DND-41 (cell line): ENCODE data around the gene SENP2.

Experiments
- ATAC-seq: fragments of 200-7000 bp; cut with Tn5 transposase; 3 replicates; pipeline ENCODE4 v1.9.1; 2021; ENCODE audit warnings: low read depth; ENCODE audit not compliant: insufficient read depth
- DNase-seq: peaks from one replicate; pipeline ENCODE4 v3.0.0-alpha.2; 2020
- H2AFZ ChIP-seq: 2 replicates; pipeline ENCODE4 v1.6.0; 2012; ENCODE audit warnings: low read depth, low read length
- H3K27ac ChIP-seq: 2 replicates; pipeline ENCODE4 v1.5.1; 2012; ENCODE audit warnings: low read length, inconsistent platforms
- H3K27me3 ChIP-seq: fragments of 200-600 bp; sonication (generic); 2 replicates; pipeline ENCODE4 v1.6.0; 2012; ENCODE audit warnings: low read length, mild to moderate bottlenecking, inconsistent platforms; ENCODE audit not compliant: insufficient read depth, poor library complexity
- H3K36me3 ChIP-seq: 2 replicates; pipeline ENCODE4 v1.5.1; 2012; ENCODE audit warnings: low read length, inconsistent platforms; ENCODE audit not compliant: insufficient read depth
- H3K4me1 ChIP-seq: 2 replicates; pipeline ENCODE4 v1.5.1; 2012; ENCODE audit warnings: mild to moderate bottlenecking, low read length; ENCODE audit not compliant: insufficient read depth
- H3K4me2 ChIP-seq: 2 replicates; pipeline ENCODE4 v1.6.0; 2012; ENCODE audit warnings: mild to moderate bottlenecking, moderate library complexity, low read length, inconsistent platforms; ENCODE audit not compliant: insufficient read depth
- H3K4me3 ChIP-seq, 2 experiments: fragments of 200-600 bp in 1 of 2; shearing (Covaris generic) in 1 of 2; 2 replicates each; pipeline ENCODE4 v1.5.1; 2012 to 2016; ENCODE audit warnings: inconsistent platforms in 2 of 2, low read length in 2 of 2, mild to moderate bottlenecking in 2 of 2, low read depth in 1 of 2, moderate library complexity in 1 of 2
- H3K79me2 ChIP-seq: 2 replicates; pipeline ENCODE4 v1.6.0; 2012; ENCODE audit warnings: low read length, inconsistent platforms; ENCODE audit not compliant: insufficient read depth
- H3K9ac ChIP-seq: 2 replicates; pipeline ENCODE4 v1.6.0; 2012; ENCODE audit warnings: low read depth, mild to moderate bottlenecking, inconsistent platforms, low read length, moderate library complexity
- H3K9me3 ChIP-seq: 2 replicates; pipeline ENCODE4 v1.5.1; 2012; ENCODE audit warnings: low read length, moderate library complexity, mild to moderate bottlenecking, inconsistent platforms; ENCODE audit not compliant: insufficient read depth, severe bottlenecking
- H4K20me1 ChIP-seq: 2 replicates; pipeline ENCODE4 v1.6.0; 2012; ENCODE audit warnings: low read length; ENCODE audit not compliant: insufficient read depth
- CTCF ChIP-seq: IDR thresholded peaks from 2 replicates; pipeline ENCODE4 v1.5.1; 2012; ENCODE audit warnings: borderline replicate concordance, low read length, moderate library complexity, mild to moderate bottlenecking; ENCODE audit not compliant: poor library complexity, severe bottlenecking; ENCODE audit errors: extremely low read depth
- EZH2 ChIP-seq: IDR thresholded peaks from 3 replicates; pipeline ENCODE4 v1.6.1; 2012; ENCODE audit warnings: borderline replicate concordance, low read depth, mild to moderate bottlenecking, moderate library complexity, low read length, inconsistent platforms; ENCODE audit not compliant: severe bottlenecking

Gene SENP2

GRCh38 chr3:185585859-185586685, at the start of gene SENP2:
TSS of gene SENP2 (plus strand) at chr3:185586295. CDS start at chr3:185586414, 119 bp downstream.
- Histone ChIP-seq H3K4me1 (peaks cover 31% of the 10 kb centered on the region), H3K27me3 (no peaks in the 10 kb centered on the region), H3K27ac (peak within 1 kb of the TSS; percentile 79), H4K20me1 (no peaks in the 10 kb centered on the region; the same call in 1 of the 2 replicates), H2AFZ (peak within 1 kb of the TSS; percentile 89), H3K9ac (peak within 1 kb of the TSS; percentile 78), H3K4me3 (peak within 1 kb of the TSS; percentile 72 to 78), H3K9me3 (no peaks in the 10 kb centered on the region), H3K79me2 (peaks cover 34% of the 10 kb centered on the region), H3K4me2 (peak within 1 kb of the TSS; percentile 98), H3K36me3 (peaks cover 3% of the 10 kb centered on the region; the same call in 1 of the 2 replicates)
- ATAC-seq (peak; percentile 98), DNase-seq (peak; percentile 99)
- TF ChIP-seq CTCF, result no peak
- no peak for TF ChIP-seq EZH2

GRCh38 chr3:185537369-185537970, 48.6 kb upstream of the SENP2 start:
- ATAC-seq (peak; percentile 98), DNase-seq (peak; percentile 46)
- H3K4me2 ChIP-seq, result 0 out of 2 replicates have a peak overlapping the region, but pooled peaks have one; percentile 4
- no peaks in the 10 kb centered on the region for H3K79me2 ChIP-seq
- H2AFZ ChIP-seq, result peak overlapping the region; percentile 72
- no peak overlapping the region for H3K4me3 ChIP-seq
- peaks cover 9% of the 10 kb centered on the region for H3K4me1 ChIP-seq
- no peaks in the 10 kb centered on the region for H4K20me1 ChIP-seq
- H3K9me3 ChIP-seq, result no peaks in the 10 kb centered on the region
- H3K27ac ChIP-seq, result no peak overlapping the region
- no peaks in the 10 kb centered on the region for H3K27me3 ChIP-seq
- TF ChIP-seq CTCF, result no peak
- H3K9ac ChIP-seq, result no peak overlapping the region
- H3K36me3 ChIP-seq, result no peaks in the 10 kb centered on the region

GRCh38 chr3:185539934-185540333, 46.2 kb upstream of the SENP2 start:
- Histone ChIP-seq H3K9ac (no peak overlapping the region), H2AFZ (no peak overlapping the region), H3K4me3 (no peak overlapping the region), H3K27me3 (no peaks in the 10 kb centered on the region), H3K27ac (no peak overlapping the region), H3K9me3 (no peaks in the 10 kb centered on the region), H4K20me1 (no peaks in the 10 kb centered on the region), H3K4me1 (peaks cover 9% of the 10 kb centered on the region), H3K4me2 (no peak overlapping the region), H3K79me2 (no peaks in the 10 kb centered on the region), H3K36me3 (no peaks in the 10 kb centered on the region)
- DNase-seq (no peak), ATAC-seq (no peak)
- no peak for TF ChIP-seq CTCF
- no peak for TF ChIP-seq EZH2
